Keratinocyte (primary cell): Measurements from ENCODE around the gene NINJ2.

Experiments
- EZH2 ChIP-seq: IDR thresholded peaks from one replicate; pipeline ENCODE4 v1.6.1; 2012; ENCODE audit warnings: inconsistent platforms, mild to moderate bottlenecking, low read length, moderate library complexity
- TF ChIP-seq, protein P1 (sequence below), 3 experiments: IDR thresholded peaks in 1 of 3; conservative IDR thresholded peaks in 1 of 3; optimal IDR thresholded peaks in 1 of 3; 2 replicates in 2 of 3; 3 replicates in 1 of 3; pipeline versions ENCODE3 to v1.5.1; 2011; ENCODE audit warnings: low read length in 3 of 3, mild to moderate bottlenecking in 3 of 3, moderate library complexity in 2 of 3, control low read depth in 1 of 3, inconsistent platforms in 1 of 3; ENCODE audit not compliant: insufficient read depth in 2 of 3; ENCODE audit errors: extremely low read depth in 1 of 3

DNA sequence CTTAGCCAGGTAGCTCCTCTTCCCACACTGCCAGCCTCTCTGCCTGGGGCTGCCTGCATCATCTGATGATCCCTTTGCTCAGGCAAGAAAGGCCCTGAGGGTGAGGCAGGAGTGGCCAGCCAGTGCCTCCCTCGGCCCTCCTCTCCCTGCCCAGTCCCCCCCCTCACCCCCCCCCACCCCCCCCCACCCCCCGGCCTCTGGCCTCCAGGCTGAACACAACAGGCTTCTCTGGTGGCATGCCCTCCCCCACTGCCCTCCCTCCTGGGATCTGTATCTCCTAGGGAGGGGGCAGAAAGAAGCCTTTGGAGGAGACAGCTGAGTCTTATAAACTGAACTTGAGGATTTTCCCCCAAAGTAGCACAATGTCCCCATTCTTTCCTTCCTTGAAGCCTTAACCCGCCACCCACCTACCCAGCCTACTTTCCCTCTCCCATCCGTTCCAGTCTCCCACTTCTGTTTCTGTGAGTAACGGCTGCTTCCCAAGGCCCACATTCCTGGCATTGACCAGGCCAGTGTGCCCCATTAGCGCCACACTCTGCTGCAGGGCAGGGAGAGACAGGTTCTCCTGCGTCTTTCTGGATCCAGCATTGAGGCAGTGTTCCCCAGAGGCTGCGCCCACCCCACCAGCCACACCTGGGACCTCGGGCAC is 121.4 kb downstream of the NINJ2 start:
- TF ChIP-seq, protein P1, sequence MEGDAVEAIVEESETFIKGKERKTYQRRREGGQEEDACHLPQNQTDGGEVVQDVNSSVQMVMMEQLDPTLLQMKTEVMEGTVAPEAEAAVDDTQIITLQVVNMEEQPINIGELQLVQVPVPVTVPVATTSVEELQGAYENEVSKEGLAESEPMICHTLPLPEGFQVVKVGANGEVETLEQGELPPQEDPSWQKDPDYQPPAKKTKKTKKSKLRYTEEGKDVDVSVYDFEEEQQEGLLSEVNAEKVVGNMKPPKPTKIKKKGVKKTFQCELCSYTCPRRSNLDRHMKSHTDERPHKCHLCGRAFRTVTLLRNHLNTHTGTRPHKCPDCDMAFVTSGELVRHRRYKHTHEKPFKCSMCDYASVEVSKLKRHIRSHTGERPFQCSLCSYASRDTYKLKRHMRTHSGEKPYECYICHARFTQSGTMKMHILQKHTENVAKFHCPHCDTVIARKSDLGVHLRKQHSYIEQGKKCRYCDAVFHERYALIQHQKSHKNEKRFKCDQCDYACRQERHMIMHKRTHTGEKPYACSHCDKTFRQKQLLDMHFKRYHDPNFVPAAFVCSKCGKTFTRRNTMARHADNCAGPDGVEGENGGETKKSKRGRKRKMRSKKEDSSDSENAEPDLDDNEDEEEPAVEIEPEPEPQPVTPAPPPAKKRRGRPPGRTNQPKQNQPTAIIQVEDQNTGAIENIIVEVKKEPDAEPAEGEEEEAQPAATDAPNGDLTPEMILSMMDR (optimal IDR thresholded peaks at IDR 0.05 in 1 of 3, IDR thresholded peaks at IDR 0.05 in 1 of 3, conservative IDR thresholded peaks at IDR 0.05 in 1 of 3; ENCODE audit: extremely low read depth in 1 of 3, insufficient read depth in 2 of 3, low read length in 3 of 3), result peak in 1 of 3 experiments; percentile 41
- no peak for TF ChIP-seq EZH2
